Measurements from ENCODE around the gene IMPDH2. TPM values are rescaled to one million over a fixed set of nuclear protein-coding genes. Genes with fewer than 3 reads are reported as not detected.

IMPDH2 gene
- 202 TPM for polyA plus RNA-seq (2013, experiment 1 of 2)
- polyA plus RNA-seq (2013, experiment 2 of 2), result 235 TPM

DNA sequence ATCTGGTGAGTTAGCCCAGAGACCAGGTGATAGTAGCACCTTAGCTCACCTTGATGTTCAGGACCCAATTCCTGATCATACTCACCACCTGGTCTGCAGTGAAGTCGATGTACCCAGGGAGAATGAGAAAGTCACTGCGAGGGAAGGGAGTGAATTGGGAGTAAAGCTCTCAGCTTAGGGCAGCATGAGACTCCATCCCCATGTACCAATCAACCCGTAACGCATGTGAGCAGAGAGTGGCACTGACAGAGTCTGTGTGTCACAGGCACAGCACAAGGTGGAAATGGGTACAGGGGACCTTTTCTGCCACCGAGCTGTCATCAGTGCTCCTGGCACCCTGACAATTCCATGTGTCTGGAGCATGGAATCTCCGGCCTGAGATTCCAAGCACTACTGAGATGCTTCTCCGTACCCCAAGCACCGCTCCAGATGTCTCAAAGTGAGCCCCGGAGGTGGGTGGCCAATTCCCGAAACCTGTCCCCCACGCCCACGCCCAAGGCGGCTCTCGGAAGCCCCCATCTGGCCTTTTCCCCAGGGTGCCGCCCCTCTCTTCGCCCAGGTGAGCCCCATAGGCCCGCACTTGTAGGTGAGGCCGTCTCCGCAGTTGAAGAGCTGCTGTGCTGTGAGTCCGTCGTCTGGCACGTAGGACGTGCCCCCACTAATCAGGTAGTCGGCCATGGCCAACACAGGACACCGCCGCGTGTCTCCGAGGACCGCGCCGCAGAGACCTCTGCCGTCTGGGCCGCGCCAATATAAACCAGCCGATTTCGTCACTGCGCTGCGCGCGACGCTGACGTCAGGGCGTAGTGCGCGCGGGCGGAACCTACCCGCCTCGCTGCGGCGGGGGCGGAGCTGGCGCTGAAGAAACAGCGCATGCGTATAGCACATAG is at the start of gene IMPDH2:
IMPDH2 (minus strand) TSS at position 726 of the 890 bp plus-strand sequence; CDS start at position 678, 48 bp downstream.
- Histone ChIP-seq H3K27me3 (ENCODE audit: insufficient read depth, low read length) (no peaks in the 10 kb centered on the region), H3K4me3 (ENCODE audit: low read length) (peak within 1 kb of the TSS; percentile 71), H3K4me1 (ENCODE audit: insufficient read depth, low read length) (peaks cover 6% of the 10 kb centered on the region; the same call in 1 of the 2 replicates), H3K27ac (ENCODE audit: low read depth, low read length) (peak within 1 kb of the TSS; percentile 74), H3K36me3 (ENCODE audit: insufficient read depth, low read length) (peaks cover 86% of the 10 kb centered on the region), H3K9ac (ENCODE audit: low read depth, low read length) (peak within 1 kb of the TSS; percentile 86), H3K9me3 (ENCODE audit: insufficient read depth, low read depth, low read length) (no peaks in the 10 kb centered on the region)
- WGBS, result 6% methylated on average over 54 of the region's 55 CpGs

DNA sequence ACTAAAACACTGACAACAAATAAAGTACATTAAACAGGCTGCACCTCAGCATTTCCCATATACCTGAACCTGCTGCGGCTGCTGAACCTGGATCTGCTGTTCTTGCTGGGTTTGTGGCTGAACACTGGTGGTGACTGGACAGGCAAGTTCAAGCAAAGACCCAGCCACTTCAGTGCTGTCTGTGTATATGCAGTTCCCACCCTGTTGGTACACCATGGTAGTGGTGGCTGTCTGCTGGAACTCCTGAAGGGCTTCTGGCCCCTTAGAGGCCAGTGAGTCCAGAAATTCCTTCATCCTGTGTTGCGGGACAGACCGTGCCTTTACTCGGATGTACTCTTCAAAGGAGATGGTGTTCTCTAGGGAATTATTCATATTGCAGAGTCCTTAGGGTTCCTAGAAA is 47.4 kb upstream of the IMPDH2 start:
- Histone ChIP-seq H3K27me3 (ENCODE audit: insufficient read depth, low read length) (no peaks in the 10 kb centered on the region), H3K4me1 (ENCODE audit: insufficient read depth, low read length) (no peaks in the 10 kb centered on the region), H3K9me3 (ENCODE audit: insufficient read depth, low read depth, low read length) (no peaks in the 10 kb centered on the region), H3K9ac (ENCODE audit: low read depth, low read length) (no peak overlapping the region), H3K27ac (ENCODE audit: low read depth, low read length) (no peak overlapping the region), H3K36me3 (ENCODE audit: insufficient read depth, low read length) (peaks cover 77% of the 10 kb centered on the region), H3K4me3 (ENCODE audit: low read length) (no peak overlapping the region)
- WGBS, result 89% methylated on average over 4 of the region's 4 CpGs

DNA sequence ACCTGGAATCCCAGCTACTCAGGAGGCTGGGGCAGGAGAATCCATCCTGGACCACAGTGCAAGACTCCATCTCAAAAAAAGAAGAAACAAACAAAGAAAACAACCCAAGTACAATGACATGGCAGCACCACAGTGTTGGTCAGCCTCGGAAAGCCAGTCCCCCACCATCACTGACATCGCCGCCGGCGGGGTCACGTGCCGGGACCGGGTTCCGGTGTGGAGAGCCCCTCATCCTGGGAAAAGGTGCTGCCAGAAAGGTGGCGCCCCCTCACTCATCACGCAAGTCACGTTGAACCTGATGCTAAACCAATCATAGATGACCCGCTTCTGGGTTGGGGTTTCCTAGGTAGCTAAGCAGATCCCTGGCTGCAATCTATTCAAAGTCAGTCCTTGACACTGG is 46.9 kb upstream of the IMPDH2 start:
- H3K36me3 ChIP-seq (ENCODE audit: insufficient read depth, low read length), result peaks cover 82% of the 10 kb centered on the region
- no peak overlapping the region for H3K27ac ChIP-seq (ENCODE audit: low read depth, low read length)
- no peak overlapping the region for H3K9ac ChIP-seq (ENCODE audit: low read depth, low read length)
- H3K9me3 ChIP-seq (ENCODE audit: insufficient read depth, low read depth, low read length), result no peaks in the 10 kb centered on the region
- H3K27me3 ChIP-seq (ENCODE audit: insufficient read depth, low read length), result no peaks in the 10 kb centered on the region
- H3K4me3 ChIP-seq (ENCODE audit: low read length), result no peak overlapping the region
- H3K4me1 ChIP-seq (ENCODE audit: insufficient read depth, low read length), result no peaks in the 10 kb centered on the region
- 97% methylated on average over 13 of the region's 13 CpGs for WGBS

DNA sequence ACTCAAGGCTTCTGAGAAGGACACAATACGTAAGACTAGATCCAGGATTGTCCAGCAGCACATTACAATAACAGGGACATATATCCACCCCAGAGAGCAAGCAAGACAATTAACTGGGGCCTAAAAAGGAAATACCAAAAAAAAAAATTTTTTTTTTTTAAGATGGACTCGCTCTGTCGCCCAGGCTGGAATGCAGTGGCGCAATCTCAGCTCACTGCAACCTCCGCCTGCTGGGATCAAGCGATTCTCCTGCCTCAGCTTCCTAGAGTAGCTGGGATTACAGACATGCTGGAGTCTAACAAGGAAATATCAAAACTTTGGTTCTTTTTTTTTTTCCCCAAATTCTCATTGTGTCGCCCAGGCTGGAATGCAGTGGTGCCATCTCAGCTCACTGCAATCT is 28.8 kb upstream of the IMPDH2 start:
- no peaks in the 10 kb centered on the region for H3K9me3 ChIP-seq (ENCODE audit: insufficient read depth, low read depth, low read length)
- H3K27me3 ChIP-seq (ENCODE audit: insufficient read depth, low read length), result no peaks in the 10 kb centered on the region
- H3K27ac ChIP-seq (ENCODE audit: low read depth, low read length), result no peak overlapping the region
- peaks cover 74% of the 10 kb centered on the region for H3K36me3 ChIP-seq (ENCODE audit: insufficient read depth, low read length)
- H3K4me1 ChIP-seq (ENCODE audit: insufficient read depth, low read length), result no peaks in the 10 kb centered on the region
- H3K4me3 ChIP-seq (ENCODE audit: low read length), result no peak overlapping the region
- H3K9ac ChIP-seq (ENCODE audit: low read depth, low read length), result no peak overlapping the region
- WGBS, result 95% methylated on average over 7 of the region's 7 CpGs

DNA sequence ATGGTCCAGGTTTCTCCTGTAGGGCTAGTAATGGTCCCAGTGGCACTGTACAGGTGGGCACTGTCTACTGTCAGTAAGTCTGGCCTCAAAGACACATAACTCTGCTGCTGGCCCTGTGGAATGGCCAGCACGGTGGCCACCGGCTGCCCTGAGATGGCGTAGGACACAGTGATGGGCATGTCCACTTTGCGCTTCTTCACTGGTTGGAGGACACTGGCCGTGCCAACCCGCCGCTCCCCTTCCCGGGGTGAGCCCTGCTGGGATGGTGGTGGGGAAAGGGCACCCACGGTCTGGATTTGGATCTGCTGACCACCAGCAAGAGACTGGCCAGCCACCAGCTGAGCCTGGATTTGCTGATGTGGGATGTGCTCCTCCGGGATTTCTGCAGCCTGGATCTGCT is 28.1 kb upstream of the IMPDH2 start:
- Histone ChIP-seq H3K36me3 (ENCODE audit: insufficient read depth, low read length) (peaks cover 75% of the 10 kb centered on the region), H3K9ac (ENCODE audit: low read depth, low read length) (no peak overlapping the region)
- WGBS, result 96% methylated on average over 10 of the region's 10 CpGs

DNA sequence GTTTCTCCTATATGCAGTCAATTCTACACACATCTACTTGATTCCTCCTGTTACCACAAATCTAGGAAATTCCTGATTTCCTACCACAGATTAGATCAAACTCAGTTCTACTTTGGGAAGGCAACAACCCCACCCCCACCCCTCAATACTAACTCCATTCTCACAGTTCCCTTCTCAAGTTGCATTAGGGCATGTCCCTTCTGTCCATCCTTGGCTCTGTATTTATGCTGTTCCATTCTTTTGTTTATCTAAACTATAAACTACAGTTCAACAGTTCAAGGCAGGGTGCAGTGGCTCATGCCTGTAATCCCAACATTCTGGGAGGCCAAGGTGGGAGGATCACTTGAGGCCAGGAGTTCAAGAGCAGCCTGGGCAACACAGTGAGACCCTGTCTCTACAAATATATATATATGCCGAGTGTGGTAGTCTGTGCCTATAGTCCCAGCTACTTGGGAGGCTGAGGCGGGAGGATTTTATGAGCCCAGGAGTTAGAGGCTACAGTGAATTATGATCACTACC is 25.2 kb upstream of the IMPDH2 start:
- Histone ChIP-seq H3K36me3 (ENCODE audit: insufficient read depth, low read length) (peaks cover 75% of the 10 kb centered on the region), H3K27me3 (ENCODE audit: insufficient read depth, low read length) (no peaks in the 10 kb centered on the region), H3K4me3 (ENCODE audit: low read length) (no peak overlapping the region), H3K27ac (ENCODE audit: low read depth, low read length) (no peak overlapping the region), H3K4me1 (ENCODE audit: insufficient read depth, low read length) (no peaks in the 10 kb centered on the region), H3K9me3 (ENCODE audit: insufficient read depth, low read depth, low read length) (no peaks in the 10 kb centered on the region), H3K9ac (ENCODE audit: low read depth, low read length) (no peak overlapping the region)
- WGBS, result 100% methylated on average over 2 of the region's 2 CpGs

More for the DNA sequence above, 28.1 kb upstream of the IMPDH2 start:
- no peaks in the 10 kb centered on the region for H3K4me1 ChIP-seq (ENCODE audit: insufficient read depth, low read length)
- H3K4me3 ChIP-seq (ENCODE audit: low read length), result no peak overlapping the region
- H3K27ac ChIP-seq (ENCODE audit: low read depth, low read length), result no peak overlapping the region
- H3K9me3 ChIP-seq (ENCODE audit: insufficient read depth, low read depth, low read length), result no peaks in the 10 kb centered on the region
- H3K27me3 ChIP-seq (ENCODE audit: insufficient read depth, low read length), result no peaks in the 10 kb centered on the region

DNA sequence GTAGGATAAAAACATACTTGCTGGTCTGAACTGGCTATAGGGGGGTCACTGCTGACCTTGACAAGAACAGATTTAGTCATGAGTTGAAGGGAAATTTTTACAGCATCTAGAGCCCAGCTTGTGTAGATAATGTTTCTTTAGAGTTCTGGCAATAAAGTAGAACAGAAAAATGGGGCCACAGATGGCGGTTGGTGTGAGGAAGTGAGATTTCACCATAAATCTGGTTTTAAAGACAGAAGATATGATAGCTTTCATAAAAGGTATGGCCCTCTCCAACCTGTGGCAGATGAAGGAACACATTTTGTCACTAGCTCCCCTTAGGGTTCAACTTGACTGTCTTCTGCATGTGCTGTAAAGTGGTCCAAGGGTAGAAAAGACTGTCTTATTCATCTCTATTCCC is 24.3 kb upstream of the IMPDH2 start:
- no peak overlapping the region for H3K9ac ChIP-seq (ENCODE audit: low read depth, low read length)
- H3K9me3 ChIP-seq (ENCODE audit: insufficient read depth, low read depth, low read length), result no peaks in the 10 kb centered on the region
- peaks cover 81% of the 10 kb centered on the region for H3K36me3 ChIP-seq (ENCODE audit: insufficient read depth, low read length)
- WGBS, result 90% methylated on average over 1 of the region's 1 CpG
- no peak overlapping the region for H3K27ac ChIP-seq (ENCODE audit: low read depth, low read length)
- H3K27me3 ChIP-seq (ENCODE audit: insufficient read depth, low read length), result no peaks in the 10 kb centered on the region
- H3K4me3 ChIP-seq (ENCODE audit: low read length), result no peak overlapping the region
- H3K4me1 ChIP-seq (ENCODE audit: insufficient read depth, low read length), result no peaks in the 10 kb centered on the region

DNA sequence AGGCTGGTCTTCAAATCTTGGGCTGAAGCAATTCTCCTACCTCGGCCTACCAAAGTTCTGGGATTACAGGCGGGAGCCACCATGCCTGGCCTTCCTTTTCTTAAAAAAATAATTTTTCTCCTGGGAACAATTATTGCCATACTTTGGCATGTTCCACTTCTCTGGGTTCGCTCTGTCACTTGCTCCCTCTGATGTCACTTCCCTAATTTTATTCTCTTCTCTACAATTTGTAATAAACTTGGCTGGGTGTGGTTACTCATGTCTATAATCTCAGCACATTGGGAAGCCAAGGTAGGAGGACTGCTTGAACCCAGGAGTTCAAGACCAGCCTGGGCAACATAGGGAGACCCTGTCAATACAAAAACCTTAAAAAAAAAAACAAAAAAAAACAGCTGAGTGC is 6.1 kb upstream of the IMPDH2 start:
- Histone ChIP-seq H3K27me3 (ENCODE audit: insufficient read depth, low read length) (no peaks in the 10 kb centered on the region), H3K36me3 (ENCODE audit: insufficient read depth, low read length) (peaks cover 90% of the 10 kb centered on the region), H3K4me1 (ENCODE audit: insufficient read depth, low read length) (no peaks in the 10 kb centered on the region), H3K9me3 (ENCODE audit: insufficient read depth, low read depth, low read length) (no peaks in the 10 kb centered on the region), H3K4me3 (ENCODE audit: low read length) (no peak overlapping the region), H3K27ac (ENCODE audit: low read depth, low read length) (no peak overlapping the region), H3K9ac (ENCODE audit: low read depth, low read length) (no peak overlapping the region)
- 98% methylated on average over 3 of the region's 3 CpGs for WGBS

DNA sequence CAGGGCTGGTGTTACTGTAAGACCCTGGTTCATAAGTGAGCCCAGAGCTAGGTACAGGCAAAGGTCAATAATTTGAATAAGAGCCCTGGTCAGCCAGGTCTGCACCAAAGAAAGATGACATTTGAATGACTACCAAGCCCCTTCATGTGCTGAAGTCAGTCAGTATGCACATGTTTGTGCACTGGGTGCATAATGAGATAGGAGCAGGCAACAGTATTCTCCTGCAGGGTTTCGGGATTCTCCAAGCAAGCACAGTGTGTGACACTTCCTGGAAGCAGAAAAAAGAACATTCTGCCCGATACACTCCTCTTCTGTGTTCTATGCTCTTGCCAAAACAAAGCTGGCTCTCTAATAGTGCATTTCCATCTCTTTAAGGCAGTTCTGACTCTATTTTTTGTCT is 5.5 kb upstream of the IMPDH2 start:
- Histone ChIP-seq H3K9me3 (ENCODE audit: insufficient read depth, low read depth, low read length) (no peaks in the 10 kb centered on the region), H3K27me3 (ENCODE audit: insufficient read depth, low read length) (no peaks in the 10 kb centered on the region), H3K9ac (ENCODE audit: low read depth, low read length) (no peak overlapping the region), H3K4me3 (ENCODE audit: low read length) (no peak overlapping the region), H3K4me1 (ENCODE audit: insufficient read depth, low read length) (no peaks in the 10 kb centered on the region), H3K36me3 (ENCODE audit: insufficient read depth, low read length) (peaks cover 92% of the 10 kb centered on the region), H3K27ac (ENCODE audit: low read depth, low read length) (no peak overlapping the region)
- 95% methylated on average over 2 of the region's 2 CpGs for WGBS

DNA sequence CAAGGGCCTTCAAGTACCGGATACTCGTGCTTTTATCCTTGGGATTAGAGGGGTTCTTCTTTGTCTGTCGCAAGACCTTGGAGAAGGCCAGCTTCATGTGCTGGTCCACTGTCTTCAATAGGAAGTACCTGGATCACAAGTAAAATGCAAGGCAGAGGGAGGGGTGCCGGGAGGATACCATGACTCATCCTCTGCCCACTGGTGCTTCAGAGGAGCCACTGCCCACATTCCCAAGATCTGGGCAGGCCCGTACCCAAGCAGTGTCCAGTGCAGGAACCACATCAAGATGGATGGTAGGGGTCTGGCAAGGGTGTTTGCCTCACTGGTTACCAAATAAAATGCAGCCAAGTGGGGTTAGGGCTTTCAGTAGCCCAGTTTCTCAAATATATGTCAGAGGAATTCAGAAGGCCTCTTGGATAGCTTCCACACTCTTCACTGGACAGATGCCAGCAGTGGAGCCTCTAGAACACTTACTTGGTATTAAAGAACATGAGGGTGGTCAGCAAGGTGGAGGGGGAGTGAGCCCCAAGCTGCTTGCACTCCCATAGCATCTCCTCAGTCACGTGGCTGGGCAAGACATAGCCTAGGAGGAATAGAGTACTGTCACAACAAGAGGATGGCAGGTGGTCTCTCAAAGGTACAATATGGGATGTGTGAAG is 3.6 kb upstream of the IMPDH2 start:
- H3K27ac ChIP-seq (ENCODE audit: low read depth, low read length), result no peak overlapping the region
- 92% methylated on average over 6 of the region's 6 CpGs for WGBS
- H3K27me3 ChIP-seq (ENCODE audit: insufficient read depth, low read length), result no peaks in the 10 kb centered on the region
- H3K9me3 ChIP-seq (ENCODE audit: insufficient read depth, low read depth, low read length), result no peaks in the 10 kb centered on the region
- peaks cover 6% of the 10 kb centered on the region; the same call in 1 of the 2 replicates for H3K4me1 ChIP-seq (ENCODE audit: insufficient read depth, low read length)
- peaks cover 85% of the 10 kb centered on the region for H3K36me3 ChIP-seq (ENCODE audit: insufficient read depth, low read length)
- no peak overlapping the region for H3K9ac ChIP-seq (ENCODE audit: low read depth, low read length)
- no peak overlapping the region for H3K4me3 ChIP-seq (ENCODE audit: low read length)

DNA sequence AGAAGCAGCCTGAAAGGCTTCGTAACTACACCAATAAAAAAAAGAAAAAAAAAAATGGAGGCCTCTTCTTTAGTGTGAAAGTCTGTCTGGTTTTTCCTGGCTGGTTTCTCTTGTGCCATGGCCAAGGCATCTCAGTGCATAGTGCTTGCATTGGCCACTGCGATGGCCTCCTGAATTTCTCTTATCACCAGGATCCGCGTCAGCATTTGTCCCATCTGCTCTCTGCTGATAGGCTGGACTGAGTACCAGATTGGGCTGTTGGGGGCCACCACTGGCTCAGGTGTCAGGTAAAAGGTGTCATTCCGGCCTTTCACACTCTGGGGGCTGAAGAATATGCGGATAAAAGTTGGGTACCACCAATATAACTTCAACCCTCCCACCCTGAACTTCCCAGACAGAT is 1.1 kb upstream of the IMPDH2 start:
- Histone ChIP-seq H3K27me3 (ENCODE audit: insufficient read depth, low read length) (no peaks in the 10 kb centered on the region), H3K4me3 (ENCODE audit: low read length) (no peak overlapping the region), H3K9ac (ENCODE audit: low read depth, low read length) (no peak overlapping the region), H3K36me3 (ENCODE audit: insufficient read depth, low read length) (peaks cover 86% of the 10 kb centered on the region), H3K9me3 (ENCODE audit: insufficient read depth, low read depth, low read length) (no peaks in the 10 kb centered on the region), H3K4me1 (ENCODE audit: insufficient read depth, low read length) (peaks cover 6% of the 10 kb centered on the region; the same call in 1 of the 2 replicates), H3K27ac (ENCODE audit: low read depth, low read length) (no peak overlapping the region)
- WGBS, result 97% methylated on average over 6 of the region's 6 CpGs

Data from HUES64 (cell line).